ENCODE measurements around the gene DLG2. TPM values are rescaled to one million over a fixed set of nuclear protein-coding genes. Genes with fewer than 3 reads are reported as not detected.

DLG2 gene
- total and polyA plus RNA-seq, 2 of the 4 experiments (the other 2 are of a cell fraction), result 0.31 to 0.36 TPM

DNA sequence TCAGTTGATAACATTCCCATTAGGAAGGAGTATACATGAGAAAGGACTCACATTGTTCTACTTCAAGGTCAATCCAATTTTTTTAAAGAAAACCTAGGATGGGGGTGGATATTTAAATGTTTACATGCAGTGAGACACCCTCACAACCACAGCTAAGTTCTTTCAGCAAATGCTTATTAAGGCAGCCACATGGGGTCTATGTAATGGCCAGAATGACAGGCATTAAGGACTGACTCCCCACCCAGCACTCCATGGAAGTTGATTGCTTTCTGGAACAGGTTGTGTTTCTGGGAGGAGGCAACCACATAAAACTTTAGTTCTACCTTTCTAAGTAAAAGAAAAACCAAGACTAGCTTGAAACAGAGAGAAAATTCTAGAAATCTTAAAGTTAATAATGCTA, 1678.9 kb downstream of the DLG2 start:
- Histone ChIP-seq H3K18ac (ENCODE audit: low read depth, low read length) (no peak overlapping the region), H4K5ac (ENCODE audit: low read depth, low read length) (no peak overlapping the region), H3K4me1 (ENCODE audit: control insufficient read depth, insufficient read depth, low read length) (no peaks in the 10 kb centered on the region), H2AK5ac (ENCODE audit: low read depth, low read length) (no peak overlapping the region), H3K23ac (ENCODE audit: low read depth, low read length) (no peak overlapping the region), H3K9me1 (ENCODE audit: insufficient read depth, low read length) (no peaks in the 10 kb centered on the region), H2BK120ac (ENCODE audit: low read depth, low read length) (no peak overlapping the region), H2BK15ac (ENCODE audit: low read depth, low read length) (no peak overlapping the region), H4K20me1 (ENCODE audit: insufficient read depth, low read length) (no peaks in the 10 kb centered on the region), H3K14ac (replicated peaks; ENCODE audit: low read depth, low read length) (no peak overlapping the region), H2BK20ac (ENCODE audit: low read depth, low read length) (no peak overlapping the region), H4K91ac (ENCODE audit: insufficient read depth, low read depth, low read length) (no peak overlapping the region), H3K36me3 (ENCODE audit: control insufficient read depth, insufficient read depth, low read length) (no peaks in the 10 kb centered on the region), H4K8ac (ENCODE audit: low read depth in 2 of 2, low read length in 2 of 2) (no peak overlapping the region), H3K4me2 (ENCODE audit: low read depth, low read length) (no peak overlapping the region), H3K27me3 (ENCODE audit: control insufficient read depth, insufficient read depth, low read length) (no peaks in the 10 kb centered on the region), H3K4ac (ENCODE audit: low read depth, low read length) (no peak overlapping the region), H2BK5ac (ENCODE audit: low read depth, low read length, poor library complexity, severe bottlenecking) (no peak overlapping the region), H3K9ac (ENCODE audit: low read depth, low read length) (no peak overlapping the region), H2AFZ (replicated peaks; ENCODE audit: low read length, poor library complexity) (no peak overlapping the region), H2AK9ac (replicated peaks; ENCODE audit: low read depth, low read length, poor library complexity) (no peak overlapping the region), H3K27ac (ENCODE audit: insufficient read depth, low read length) (no peak overlapping the region), H3K9me3 (ENCODE audit: control insufficient read depth, insufficient read depth, low read length) (no peaks in the 10 kb centered on the region), H3K4me3 (ENCODE audit: insufficient read depth, low read depth, low read length) (no peak overlapping the region), H3K79me1 (ENCODE audit: low read depth in 1 of 2, low read length in 2 of 2) (no peaks in the 10 kb centered on the region), H3K56ac (ENCODE audit: extremely low read depth, insufficient read depth, low read length) (no peak overlapping the region)
- TF ChIP-seq RFX5 (IDR thresholded peaks at IDR 0.05; ENCODE audit: low read depth, low read length), result no peak
- TF ChIP-seq RAD21 (IDR thresholded peaks at IDR 0.05; ENCODE audit: low read length), result no peak
- no peak for TF ChIP-seq MXI1 (IDR thresholded peaks at IDR 0.05; ENCODE audit: borderline replicate concordance, low read depth, low read length)
- TF ChIP-seq NFE2L2 (IDR thresholded peaks at IDR 0.05; ENCODE audit: low read depth, low read length), result no peak
- TF ChIP-seq BHLHE40 (IDR thresholded peaks at IDR 0.05; ENCODE audit: low read depth, low read length), result no peak
- TF ChIP-seq RCOR1 (IDR thresholded peaks at IDR 0.05; ENCODE audit: insufficient replicate concordance, low read length), result no peak
- no peak for TF ChIP-seq MAFK (IDR thresholded peaks at IDR 0.05; ENCODE audit: low read depth, low read length)
- no peak for TF ChIP-seq POLR2A (IDR thresholded peaks at IDR 0.05; ENCODE audit: low read depth, low read length)
- TF ChIP-seq CHD1 (IDR thresholded peaks at IDR 0.05; ENCODE audit: low read depth, low read length), result no peak
- TF ChIP-seq SMC3 (IDR thresholded peaks at IDR 0.05; ENCODE audit: low read depth, low read length), result no peak
- TF ChIP-seq MAZ (IDR thresholded peaks at IDR 0.05; ENCODE audit: borderline replicate concordance, low read depth, low read length), result no peak
- TF ChIP-seq, protein P1, sequence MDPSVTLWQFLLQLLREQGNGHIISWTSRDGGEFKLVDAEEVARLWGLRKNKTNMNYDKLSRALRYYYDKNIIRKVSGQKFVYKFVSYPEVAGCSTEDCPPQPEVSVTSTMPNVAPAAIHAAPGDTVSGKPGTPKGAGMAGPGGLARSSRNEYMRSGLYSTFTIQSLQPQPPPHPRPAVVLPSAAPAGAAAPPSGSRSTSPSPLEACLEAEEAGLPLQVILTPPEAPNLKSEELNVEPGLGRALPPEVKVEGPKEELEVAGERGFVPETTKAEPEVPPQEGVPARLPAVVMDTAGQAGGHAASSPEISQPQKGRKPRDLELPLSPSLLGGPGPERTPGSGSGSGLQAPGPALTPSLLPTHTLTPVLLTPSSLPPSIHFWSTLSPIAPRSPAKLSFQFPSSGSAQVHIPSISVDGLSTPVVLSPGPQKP (IDR thresholded peaks at IDR 0.05; ENCODE audit: borderline replicate concordance, low read depth, low read length), result no peak
- TF ChIP-seq, protein P2, sequence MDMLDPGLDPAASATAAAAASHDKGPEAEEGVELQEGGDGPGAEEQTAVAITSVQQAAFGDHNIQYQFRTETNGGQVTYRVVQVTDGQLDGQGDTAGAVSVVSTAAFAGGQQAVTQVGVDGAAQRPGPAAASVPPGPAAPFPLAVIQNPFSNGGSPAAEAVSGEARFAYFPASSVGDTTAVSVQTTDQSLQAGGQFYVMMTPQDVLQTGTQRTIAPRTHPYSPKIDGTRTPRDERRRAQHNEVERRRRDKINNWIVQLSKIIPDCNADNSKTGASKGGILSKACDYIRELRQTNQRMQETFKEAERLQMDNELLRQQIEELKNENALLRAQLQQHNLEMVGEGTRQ (IDR thresholded peaks at IDR 0.05; ENCODE audit: low read depth, low read length), result no peak
- TF ChIP-seq FOS (IDR thresholded peaks at IDR 0.05; ENCODE audit: low read depth, low read length), result no peak
- no peak for TF ChIP-seq CEBPB (IDR thresholded peaks at IDR 0.05; ENCODE audit: low read depth, low read length)
- TF ChIP-seq, protein P3, sequence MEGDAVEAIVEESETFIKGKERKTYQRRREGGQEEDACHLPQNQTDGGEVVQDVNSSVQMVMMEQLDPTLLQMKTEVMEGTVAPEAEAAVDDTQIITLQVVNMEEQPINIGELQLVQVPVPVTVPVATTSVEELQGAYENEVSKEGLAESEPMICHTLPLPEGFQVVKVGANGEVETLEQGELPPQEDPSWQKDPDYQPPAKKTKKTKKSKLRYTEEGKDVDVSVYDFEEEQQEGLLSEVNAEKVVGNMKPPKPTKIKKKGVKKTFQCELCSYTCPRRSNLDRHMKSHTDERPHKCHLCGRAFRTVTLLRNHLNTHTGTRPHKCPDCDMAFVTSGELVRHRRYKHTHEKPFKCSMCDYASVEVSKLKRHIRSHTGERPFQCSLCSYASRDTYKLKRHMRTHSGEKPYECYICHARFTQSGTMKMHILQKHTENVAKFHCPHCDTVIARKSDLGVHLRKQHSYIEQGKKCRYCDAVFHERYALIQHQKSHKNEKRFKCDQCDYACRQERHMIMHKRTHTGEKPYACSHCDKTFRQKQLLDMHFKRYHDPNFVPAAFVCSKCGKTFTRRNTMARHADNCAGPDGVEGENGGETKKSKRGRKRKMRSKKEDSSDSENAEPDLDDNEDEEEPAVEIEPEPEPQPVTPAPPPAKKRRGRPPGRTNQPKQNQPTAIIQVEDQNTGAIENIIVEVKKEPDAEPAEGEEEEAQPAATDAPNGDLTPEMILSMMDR (conservative IDR thresholded peaks at IDR 0.05; ENCODE audit: low read depth, low read length), result no peak
- DNase-seq (no peak), ATAC-seq (ENCODE audit: low read depth) (no peak)
- BruUV-seq (replicated peaks), result no TSS peak
- POLR2A ChIA-PET (ENCODE audit: unreplicated experiment), result no interaction called here
- CTCF ChIA-PET, result no interaction called here
- dilution Hi-C loops (cut with HindIII; ENCODE audit: low sequenced_read_pairs, unreplicated experiment) (no loop called here), in situ Hi-C loops (cut with MboI; ENCODE audit: low sequenced_read_pairs) (no loop called here), intact Hi-C loops (cut with micrococcal nuclease) (no loop called here)

Measured in IMR-90 (cell line).